IMR-90 (cell line): ENCODE results near the gene OR51B2. TPM values are rescaled to one million over a fixed set of nuclear protein-coding genes. Genes with fewer than 3 reads are reported as not detected.

ENCODE experiments used
- ATAC-seq: fragments of 200-7000 bp; cut with Tn5 transposase; 2 replicates; pipeline ENCODE4 v1.9.1; 2020; ENCODE audit warnings: low read depth, mild to moderate bottlenecking, moderate library complexity
- BruUV-seq: library from RNA; stranded (reverse); fragments of 400-500 nt; replicated peaks from 2 replicates; lab custom pipeline; 2021; lab: Mats Ljungman, UMichigan
- CTCF ChIA-PET: fragments of 300-600 bp; formaldehyde crosslinking; extraction: SDS; loops from one replicate; lab custom pipeline; 2021; ENCODE audit warnings: antibody characterized with exemption; lab: Yijun Ruan, JAX
- POLR2A ChIA-PET: fragments of 300-600 bp; sonication (Branson Sonifier 250); formaldehyde crosslinking; loops from one replicate; lab custom pipeline; 2022; ENCODE audit warnings: antibody characterized with exemption; ENCODE audit not compliant: unreplicated experiment; lab: Charles Lee
- DNase-seq: peaks from one replicate; pipeline ENCODE4 v3.0.0; 2013
- H2AFZ ChIP-seq: replicated peaks from 2 replicates; pipeline ENCODE3; 2013; ENCODE audit warnings: low read length, mild to moderate bottlenecking; ENCODE audit not compliant: poor library complexity
- H2AK5ac ChIP-seq: 2 replicates; pipeline ENCODE4 v1.6.1; 2013; ENCODE audit warnings: low read depth, low read length, inconsistent platforms
- H2AK9ac ChIP-seq: replicated peaks from 2 replicates; pipeline ENCODE3; 2013; ENCODE audit warnings: mild to moderate bottlenecking, low read depth, low read length, moderate library complexity; ENCODE audit not compliant: poor library complexity
- H2BK120ac ChIP-seq: 2 replicates; pipeline ENCODE4 v1.6.1; 2013; ENCODE audit warnings: low read depth, low read length, inconsistent platforms
- H2BK15ac ChIP-seq: 3 replicates; pipeline ENCODE4 v1.6.1; 2013; ENCODE audit warnings: low read depth, low read length, inconsistent platforms
- H2BK20ac ChIP-seq: 2 replicates; pipeline ENCODE4 v1.6.1; 2013; ENCODE audit warnings: low read depth, mild to moderate bottlenecking, inconsistent platforms, low read length, moderate library complexity
- H2BK5ac ChIP-seq: 2 replicates; pipeline ENCODE4 v1.6.1; 2013; ENCODE audit warnings: mild to moderate bottlenecking, low read depth, low read length, inconsistent platforms; ENCODE audit not compliant: poor library complexity, severe bottlenecking
- H3K14ac ChIP-seq: replicated peaks from 2 replicates; pipeline ENCODE4 v1.6.1; 2013; ENCODE audit warnings: low read depth, low read length, inconsistent platforms
- H3K18ac ChIP-seq: 2 replicates; pipeline ENCODE4 v1.6.1; 2013; ENCODE audit warnings: low read depth, low read length, control low read depth
- H3K23ac ChIP-seq: 2 replicates; pipeline ENCODE4 v1.6.1; 2013; ENCODE audit warnings: low read depth, low read length, inconsistent platforms
- H3K27ac ChIP-seq: 2 replicates; pipeline ENCODE4 v1.5.1; 2013; ENCODE audit warnings: mild to moderate bottlenecking, control low read depth, low read length; ENCODE audit not compliant: insufficient read depth
- H3K27me3 ChIP-seq: 2 replicates; pipeline ENCODE4 v1.6.1; 2013; ENCODE audit warnings: low read length; ENCODE audit not compliant: control insufficient read depth, insufficient read depth
- H3K36me3 ChIP-seq: 2 replicates; pipeline ENCODE4 v1.6.1; 2013; ENCODE audit warnings: low read length, mixed read lengths; ENCODE audit not compliant: control insufficient read depth, insufficient read depth
- H3K4ac ChIP-seq: 2 replicates; pipeline ENCODE4 v1.6.1; 2013; ENCODE audit warnings: low read depth, low read length, inconsistent platforms
- H3K4me1 ChIP-seq: 2 replicates; pipeline ENCODE4 v1.6.1; 2013; ENCODE audit warnings: low read length, mixed read lengths; ENCODE audit not compliant: control insufficient read depth, insufficient read depth
- H3K4me2 ChIP-seq: 2 replicates; pipeline ENCODE4 v1.6.1; 2013; ENCODE audit warnings: low read depth, mild to moderate bottlenecking, control low read depth, low read length, moderate library complexity
- H3K4me3 ChIP-seq: 2 replicates; pipeline ENCODE4 v1.5.1; 2013; ENCODE audit warnings: low read depth, mild to moderate bottlenecking, control low read depth, low read length, moderate library complexity; ENCODE audit not compliant: insufficient read depth
- H3K56ac ChIP-seq: 2 replicates; pipeline ENCODE4 v1.6.1; 2013; ENCODE audit warnings: low read length, inconsistent platforms; ENCODE audit not compliant: insufficient read depth; ENCODE audit errors: extremely low read depth
- H3K79me1 ChIP-seq, 2 experiments: 2 replicates each; pipeline ENCODE4 v1.6.1; 2013; ENCODE audit warnings: low read length in 2 of 2, inconsistent platforms in 1 of 2, low read depth in 1 of 2
- H3K9ac ChIP-seq: 2 replicates; pipeline ENCODE4 v1.6.1; 2013; ENCODE audit warnings: low read depth, low read length, control low read depth
- H3K9me1 ChIP-seq: 2 replicates; pipeline ENCODE4 v1.6.1; 2013; ENCODE audit warnings: low read length, inconsistent platforms; ENCODE audit not compliant: insufficient read depth
- H3K9me3 ChIP-seq: 2 replicates; pipeline ENCODE4 v1.6.1; 2013; ENCODE audit warnings: low read length; ENCODE audit not compliant: control insufficient read depth, insufficient read depth
- H4K20me1 ChIP-seq: 2 replicates; pipeline ENCODE4 v1.6.1; 2013; ENCODE audit warnings: low read length, inconsistent platforms; ENCODE audit not compliant: insufficient read depth
- H4K5ac ChIP-seq: 2 replicates; pipeline ENCODE4 v1.6.1; 2013; ENCODE audit warnings: mild to moderate bottlenecking, low read depth, low read length, control low read depth
- H4K8ac ChIP-seq, 2 experiments: 2 replicates each; pipeline ENCODE4 v1.6.1; 2013; ENCODE audit warnings: low read depth in 2 of 2, low read length in 2 of 2, control low read depth in 1 of 2, inconsistent platforms in 1 of 2
- H4K91ac ChIP-seq: 2 replicates; pipeline ENCODE4 v1.6.1; 2013; ENCODE audit warnings: low read depth, low read length, inconsistent platforms; ENCODE audit not compliant: insufficient read depth
- FOS ChIP-seq: fragments of 150-350 bp; IDR thresholded peaks from 2 replicates; pipeline ENCODE4 v1.6.1; 2016; ENCODE audit warnings: low read depth, low read length
- MAZ ChIP-seq: IDR thresholded peaks from 2 replicates; pipeline ENCODE4 v1.6.1; 2012; ENCODE audit warnings: low read depth, mild to moderate bottlenecking, low read length, improper control_type of control experiment, moderate library complexity, borderline replicate concordance
- WGBS, 2 experiments: methylation state at CpG; one replicate each; pipeline versions ENCODE4 v1.1.5 to v1.1.7; 2013; ENCODE audit warnings: missing lambda C conversion rate in 2 of 2; ENCODE audit not compliant: insufficient read length in 1 of 2; ENCODE audit errors: extremely low coverage in 2 of 2; 5-methylcytosine and 5-hydroxymethylcytosine counted together
- dilution Hi-C: fragments of 300-500 bp; cut with HindIII; formaldehyde crosslinking; loops from one replicate; pipeline ENCODE4 v1.14.3; 2018; ENCODE audit warnings: low sequenced_read_pairs; ENCODE audit not compliant: unreplicated experiment
- in situ Hi-C: fragments of 300-500 bp; cut with MboI; formaldehyde crosslinking; loops from 3 replicates; pipeline ENCODE4 v1.14.3; 2019; ENCODE audit warnings: low sequenced_read_pairs, inconsistent platforms, mixed read lengths
- intact Hi-C: fragments of 100-400 bp; cut with micrococcal nuclease; formaldehyde crosslinking; loops from 2 replicates; pipeline ENCODE4 v1.10.0; 2022
- polyA plus RNA-seq, 3 experiments: library from polyadenylated mRNA; depleted of rRNA; stranded (reverse); fragments of >200 nt; gene quantifications; 2 replicates each; pipeline ENCODE4 v1.2.3, GENCODE V29; 2012; ENCODE audit warnings: low replicate concordance in 1 of 3
- total RNA-seq: library from RNA; depleted of rRNA; stranded (reverse); fragments of >200 nt; gene quantifications from 2 replicates; pipeline ENCODE4 v1.2.3, GENCODE V29; 2012

OR51B2 gene
- total and polyA plus RNA-seq, 2 of the 4 experiments (the other 2 are of a cell fraction) = not detected

- Histone ChIP-seq H3K27me3 (no peaks in the 10 kb centered on the region), H2BK5ac (peak overlapping the region; percentile 99), H3K36me3 (no peaks in the 10 kb centered on the region), H2BK20ac (peak overlapping the region; percentile 98), H3K27ac (peak overlapping the region; percentile 77), H2BK120ac (peak overlapping the region; percentile 97), H3K14ac (peak overlapping the region; percentile 88), H4K20me1 (no peaks in the 10 kb centered on the region), H3K9me1 (no peaks in the 10 kb centered on the region; the same call in 1 of the 2 replicates), H3K18ac (peak overlapping the region; percentile 99), H3K4me3 (no peak overlapping the region), H3K4ac (peak overlapping the region; percentile 97), H2AFZ (no peak overlapping the region), H3K4me2 (no peak overlapping the region; the same call in 1 of the 2 replicates), H2BK15ac (peak overlapping the region; percentile 96; the same call in 2 of the 3 replicates), H2AK9ac (peak overlapping the region; percentile 34), H3K9me3 (no peaks in the 10 kb centered on the region), H4K8ac (peak overlapping the region; percentile 83 to 88), H3K56ac (peak overlapping the region; percentile 89), H3K23ac (peak overlapping the region; percentile 87), H3K9ac (no peak overlapping the region), H4K5ac (peak overlapping the region; percentile 99), H2AK5ac (peak overlapping the region; percentile 93), H4K91ac (peak overlapping the region; percentile 97), H3K4me1 (peaks cover 11% of the 10 kb centered on the region; the same call in 1 of the 2 replicates), H3K79me1 (no peaks in the 10 kb centered on the region)
- no peak for ATAC-seq
- in situ Hi-C loops (loop anchor here (10.0 kb wide), 1 partner anchor 76 kb away; no protein-coding TSS in a partner anchor), intact Hi-C loops (loop anchor here (2.0 kb wide), 1 partner anchor 162 kb away; no protein-coding TSS in a partner anchor), dilution Hi-C loops (no loop called here)
- 0 out of 2 replicates have a peak, but pooled peaks have one; percentile 26 for TF ChIP-seq FOS
- TF ChIP-seq MAZ = no peak
- DNase-seq = peak; percentile 44
- WGBS, 2 experiments = 88% methylated on average over 2 of the region's 6 CpGs; no CpG with 5 or more reads in 1 of the 2 experiments
- TSS peak; percentile 51 for BruUV-seq
- ChIA-PET CTCF (interaction anchor here (1.0 to 2.1 kb wide), 2 partner anchors 84 to 91 kb away, joined by 4 read pairs; no protein-coding TSS in a partner anchor), POLR2A (interaction anchor here (0.6 to 1.7 kb wide), 2 partner anchors 75 to 78 kb away, joined by 3 to 6 read pairs; no protein-coding TSS in a partner anchor)
These were observed 35.1 kb downstream of the OR51B2 start for GRCh38 chr11:5288906-5289550.
